HL-60 (cell line): ENCODE results near the gene XAGE2.

Experiments
- DNase-seq, 2 experiments: peaks; one replicate each; pipeline ENCODE4 v3.0.0-alpha.2; 2010 to 2020; ENCODE audit warnings: low read depth in 1 of 2, low spot score in 1 of 2
- H3K27ac ChIP-seq: fragments of 250-450 bp; sonication (Bioruptor Pico); replicated peaks from 2 replicates; pipeline ENCODE4 v1.5.1; 2020; ENCODE audit warnings: mild to moderate bottlenecking, moderate library complexity
- H3K27me3 ChIP-seq: fragments of 250-450 bp; sonication (Bioruptor Pico); 2 replicates; pipeline ENCODE4 v1.5.1; 2021; ENCODE audit warnings: mild to moderate bottlenecking, moderate library complexity; ENCODE audit not compliant: insufficient read depth, poor library complexity, severe bottlenecking
- H3K4me3 ChIP-seq: replicated peaks from 2 replicates; pipeline ENCODE4 v1.5.1; 2011; ENCODE audit warnings: mild to moderate bottlenecking, control low read depth, low read length; ENCODE audit not compliant: insufficient read depth
- CTCF ChIP-seq: IDR thresholded peaks from one replicate; pipeline ENCODE4 v1.5.1; 2011; ENCODE audit warnings: low read length, control low read depth, inconsistent platforms; ENCODE audit not compliant: insufficient read depth
- GABPA ChIP-seq: IDR thresholded peaks from 2 replicates; pipeline ENCODE4 v1.6.1; 2012; ENCODE audit warnings: low read depth
- POLR2AphosphoS5 ChIP-seq: IDR thresholded peaks from 2 replicates; pipeline ENCODE4 v1.6.1; 2012; ENCODE audit warnings: low read depth
- REST ChIP-seq: IDR thresholded peaks from 2 replicates; pipeline ENCODE4 v1.6.1; 2012; ENCODE audit warnings: low read depth; ENCODE audit not compliant: insufficient replicate concordance
- SPI1 ChIP-seq: IDR thresholded peaks from 2 replicates; pipeline ENCODE4 v1.6.1; 2012; ENCODE audit warnings: low read depth, mild to moderate bottlenecking, borderline replicate concordance

XAGE2 gene

GRCh38 chrX:52361941-52362340 is 6.9 kb upstream of the XAGE2 start:
- H3K27me3 ChIP-seq = peaks cover 3% of the 10 kb centered on the region
- no peak overlapping the region for H3K4me3 ChIP-seq
- DNase-seq = no peak
- TF ChIP-seq POLR2AphosphoS5 = no peak
- TF ChIP-seq CTCF = no peak
- no peak for TF ChIP-seq SPI1
- TF ChIP-seq REST = no peak
- TF ChIP-seq GABPA = no peak
- no peak overlapping the region for H3K27ac ChIP-seq

- no peak for DNase-seq
- TF ChIP-seq CTCF (no peak), REST (no peak), POLR2AphosphoS5 (no peak), SPI1 (no peak), GABPA (no peak)
- Histone ChIP-seq H3K27me3 (peaks cover 3% of the 10 kb centered on the region), H3K4me3 (no peak overlapping the region), H3K27ac (no peak overlapping the region)
These were observed 5.5 kb upstream of the XAGE2 start for GRCh38 chrX:52363247-52363883.

- TF ChIP-seq SPI1 = no peak
- TF ChIP-seq GABPA = no peak
- TF ChIP-seq CTCF = no peak
- TF ChIP-seq REST = no peak
- TF ChIP-seq POLR2AphosphoS5 = no peak
- DNase-seq = no peak
- H3K4me3 ChIP-seq = no peak overlapping the region
- no peak overlapping the region for H3K27ac ChIP-seq
- H3K27me3 ChIP-seq = no peaks in the 10 kb centered on the region
These were observed 10.0 kb downstream of the XAGE2 start for GRCh38 chrX:52378870-52379269.
